ENCODE results near the gene SARDH.

- TF ChIP-seq CTCF (optimal IDR thresholded peaks at IDR 0.05 in 1 of 3, IDR thresholded peaks at IDR 0.05 in 1 of 3, conservative IDR thresholded peaks at IDR 0.05 in 1 of 3; ENCODE audit: extremely low read depth in 1 of 3, insufficient read depth in 2 of 3, low read length in 3 of 3) (no peak), EZH2 (IDR thresholded peaks at IDR 0.05; ENCODE audit: low read length) (no peak)
These were observed 30.3 kb downstream of the SARDH start for GRCh38 chr9:133707763-133708245.

Data from keratinocyte (primary cell).